Activated naive CD8-positive, alpha-beta T cell (primary cell): ENCODE results near the gene RFXANK.
A peak's percentile ranks its signal among the peaks of the same experiment; 100 is the strongest.

ENCODE experiments used
- H3K27ac Mint-ChIP-seq: one replicate; pipeline ENCODE4 v1.8.0; 2021; ENCODE audit warnings: mixed read lengths
- H3K27me3 Mint-ChIP-seq: one replicate; pipeline ENCODE4 v1.8.0; 2021; ENCODE audit warnings: mixed read lengths
- H3K36me3 Mint-ChIP-seq: one replicate; pipeline ENCODE4 v1.8.0; 2021; ENCODE audit warnings: mixed read lengths
- H3K4me1 Mint-ChIP-seq: one replicate; pipeline ENCODE4 v1.8.0; 2021; ENCODE audit warnings: low read depth, mixed read lengths
- H3K4me3 Mint-ChIP-seq: one replicate; pipeline ENCODE4 v1.8.0; 2021; ENCODE audit warnings: mild to moderate bottlenecking, mixed read lengths
- H3K9me3 Mint-ChIP-seq: one replicate; pipeline ENCODE4 v1.8.0; 2021; ENCODE audit warnings: low read depth, mixed read lengths

RFXANK gene

DNA sequence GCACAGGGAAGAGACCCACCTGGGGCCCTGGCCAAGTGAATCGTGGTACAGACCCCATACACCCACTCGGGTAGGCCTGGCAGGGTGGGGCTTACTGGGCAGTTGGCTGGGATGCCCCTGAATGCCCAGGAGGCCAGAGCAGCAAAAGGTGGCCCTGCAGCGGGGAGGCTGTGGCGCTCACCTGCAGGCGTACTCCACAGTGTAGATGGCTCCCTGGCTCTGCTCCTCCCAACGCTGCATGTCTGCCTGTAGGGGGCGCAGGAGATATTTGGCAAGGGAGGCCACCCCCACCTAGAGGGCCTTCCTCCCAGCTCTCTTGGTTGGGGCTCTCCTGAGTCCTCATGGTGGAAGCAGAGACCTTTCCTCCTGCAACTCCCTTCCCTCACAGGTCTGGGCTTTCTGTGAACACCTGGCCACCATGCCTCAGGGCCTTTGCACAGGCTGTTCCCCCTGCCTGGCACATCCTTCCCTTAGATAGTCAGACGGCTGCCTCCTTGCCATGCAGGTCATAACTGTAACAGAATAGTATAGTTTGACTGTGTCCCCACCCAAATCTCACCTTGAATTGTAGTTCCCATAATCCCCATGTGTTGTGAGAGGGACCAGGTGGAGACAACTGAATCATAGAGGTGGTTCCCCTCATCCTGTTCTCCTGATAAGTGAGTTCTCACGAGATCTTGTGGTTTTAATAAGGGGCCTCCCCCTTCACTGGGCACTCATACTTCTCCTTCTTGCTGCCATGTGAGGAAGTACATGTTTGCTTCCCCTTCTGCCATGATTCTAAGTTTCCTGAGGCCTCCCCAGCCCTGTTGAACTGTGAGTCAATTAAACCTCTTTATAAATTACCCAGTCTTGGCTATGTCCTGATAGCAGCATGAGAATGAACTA is 6.0 kb upstream of the RFXANK start:
- Mint-ChIP-seq H3K27me3 (no peaks in the 10 kb centered on the region), H3K4me3 (no peak overlapping the region), H3K9me3 (no peaks in the 10 kb centered on the region), H3K27ac (peak overlapping the region; percentile 17), H3K36me3 (peaks cover 10% of the 10 kb centered on the region), H3K4me1 (peaks cover 27% of the 10 kb centered on the region)

DNA sequence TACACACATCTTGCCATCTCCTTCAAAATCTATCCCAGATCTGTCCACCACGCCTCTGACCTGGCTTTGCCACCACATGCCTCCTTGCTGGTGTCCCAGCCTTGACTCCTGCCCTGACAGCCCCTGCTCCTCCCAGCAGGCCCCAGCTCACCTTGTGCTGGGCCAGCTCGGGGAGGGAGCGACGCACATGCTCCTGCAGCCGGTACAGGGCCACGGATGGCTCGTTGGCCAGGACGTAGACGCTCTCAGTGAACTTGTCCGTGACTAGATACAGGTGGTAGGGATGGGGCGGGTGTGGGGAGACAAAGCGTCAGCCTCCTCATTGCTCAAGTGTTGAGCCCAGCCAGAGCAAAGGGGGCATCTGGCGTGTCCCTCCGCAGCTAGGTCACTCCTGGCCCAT is 5.3 kb upstream of the RFXANK start:
- Mint-ChIP-seq H3K4me1 (peaks cover 32% of the 10 kb centered on the region), H3K4me3 (no peak overlapping the region), H3K27me3 (no peaks in the 10 kb centered on the region), H3K36me3 (peaks cover 10% of the 10 kb centered on the region), H3K27ac (no peak overlapping the region), H3K9me3 (no peaks in the 10 kb centered on the region)

DNA sequence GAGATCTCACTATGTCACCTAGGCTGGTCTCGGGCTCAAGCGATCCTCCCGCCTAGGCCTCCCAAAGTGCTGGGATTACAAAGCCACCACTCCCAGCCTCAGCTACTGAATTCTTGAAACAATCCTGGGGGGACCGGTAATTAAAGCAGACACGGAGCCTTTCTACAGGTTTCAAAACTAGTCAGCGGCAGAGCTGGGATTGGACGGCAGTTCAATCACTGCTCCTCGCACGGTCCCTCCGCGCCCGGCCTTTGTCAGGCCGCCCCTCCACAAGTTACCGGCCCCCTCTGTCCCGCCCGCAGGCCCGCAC is 335 bp upstream of the RFXANK start:
- H3K27me3 Mint-ChIP-seq: no peaks in the 10 kb centered on the region
- peak overlapping the region; percentile 97 for H3K4me3 Mint-ChIP-seq
- peaks cover 41% of the 10 kb centered on the region for H3K4me1 Mint-ChIP-seq
- peaks cover 2% of the 10 kb centered on the region for H3K36me3 Mint-ChIP-seq
- peak overlapping the region; percentile 98 for H3K27ac Mint-ChIP-seq
- no peaks in the 10 kb centered on the region for H3K9me3 Mint-ChIP-seq

DNA sequence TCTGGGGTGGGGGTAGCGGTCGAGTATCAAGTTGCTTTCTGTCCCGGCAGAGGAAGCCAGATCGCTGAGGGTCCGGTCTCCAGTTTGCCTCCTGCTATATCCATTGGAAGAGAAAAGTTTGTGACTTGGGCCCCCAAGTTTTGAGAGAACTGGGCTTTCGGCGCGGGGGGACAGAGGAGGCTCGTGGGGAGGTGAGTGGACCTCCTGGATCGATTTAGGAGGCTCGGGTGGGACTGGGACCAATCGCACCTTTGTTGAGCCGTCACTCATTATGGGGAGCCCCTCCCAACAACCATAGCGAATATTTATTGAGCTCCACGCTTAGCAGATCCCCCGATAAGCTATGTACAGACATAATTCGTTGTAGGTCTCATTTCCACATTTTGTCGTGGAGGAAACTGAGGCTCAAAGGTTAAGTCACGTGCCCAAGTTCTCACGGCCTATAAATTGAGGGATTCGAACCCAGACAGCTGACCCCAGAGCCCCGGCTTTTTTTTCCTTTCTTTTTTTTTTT is 909 bp downstream of the RFXANK start:
- no peaks in the 10 kb centered on the region for H3K9me3 Mint-ChIP-seq
- H3K36me3 Mint-ChIP-seq: no peaks in the 10 kb centered on the region
- H3K4me1 Mint-ChIP-seq: peaks cover 39% of the 10 kb centered on the region

DNA sequence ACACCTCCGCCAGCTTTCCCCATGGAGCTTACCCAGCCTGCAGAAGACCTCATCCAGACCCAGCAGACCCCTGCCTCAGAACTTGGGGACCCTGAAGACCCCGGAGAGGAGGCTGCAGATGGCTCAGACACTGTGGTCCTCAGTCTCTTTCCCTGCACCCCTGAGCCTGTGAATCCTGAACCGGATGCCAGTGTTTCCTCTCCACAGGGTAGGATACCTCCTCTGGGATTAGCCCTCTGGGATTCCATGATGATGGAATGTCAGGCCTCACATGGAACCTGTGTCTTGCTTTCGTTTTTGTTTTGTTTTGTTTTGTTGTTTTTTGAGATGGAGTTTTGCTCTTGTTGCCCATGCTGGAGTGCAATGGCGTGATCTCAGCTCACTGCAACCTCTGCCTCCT is 1.9 kb downstream of the RFXANK start:
- H3K36me3 Mint-ChIP-seq: no peaks in the 10 kb centered on the region
- H3K4me1 Mint-ChIP-seq: peaks cover 36% of the 10 kb centered on the region
- peak overlapping the region; percentile 97 for H3K4me3 Mint-ChIP-seq
- H3K9me3 Mint-ChIP-seq: no peaks in the 10 kb centered on the region
- peak overlapping the region; percentile 50 for H3K27ac Mint-ChIP-seq
- H3K27me3 Mint-ChIP-seq: no peaks in the 10 kb centered on the region

More for the DNA sequence above, 909 bp downstream of the RFXANK start:
- peak overlapping the region; percentile 97 for H3K4me3 Mint-ChIP-seq
- H3K27me3 Mint-ChIP-seq: no peaks in the 10 kb centered on the region
- H3K27ac Mint-ChIP-seq: peak overlapping the region; percentile 98

DNA sequence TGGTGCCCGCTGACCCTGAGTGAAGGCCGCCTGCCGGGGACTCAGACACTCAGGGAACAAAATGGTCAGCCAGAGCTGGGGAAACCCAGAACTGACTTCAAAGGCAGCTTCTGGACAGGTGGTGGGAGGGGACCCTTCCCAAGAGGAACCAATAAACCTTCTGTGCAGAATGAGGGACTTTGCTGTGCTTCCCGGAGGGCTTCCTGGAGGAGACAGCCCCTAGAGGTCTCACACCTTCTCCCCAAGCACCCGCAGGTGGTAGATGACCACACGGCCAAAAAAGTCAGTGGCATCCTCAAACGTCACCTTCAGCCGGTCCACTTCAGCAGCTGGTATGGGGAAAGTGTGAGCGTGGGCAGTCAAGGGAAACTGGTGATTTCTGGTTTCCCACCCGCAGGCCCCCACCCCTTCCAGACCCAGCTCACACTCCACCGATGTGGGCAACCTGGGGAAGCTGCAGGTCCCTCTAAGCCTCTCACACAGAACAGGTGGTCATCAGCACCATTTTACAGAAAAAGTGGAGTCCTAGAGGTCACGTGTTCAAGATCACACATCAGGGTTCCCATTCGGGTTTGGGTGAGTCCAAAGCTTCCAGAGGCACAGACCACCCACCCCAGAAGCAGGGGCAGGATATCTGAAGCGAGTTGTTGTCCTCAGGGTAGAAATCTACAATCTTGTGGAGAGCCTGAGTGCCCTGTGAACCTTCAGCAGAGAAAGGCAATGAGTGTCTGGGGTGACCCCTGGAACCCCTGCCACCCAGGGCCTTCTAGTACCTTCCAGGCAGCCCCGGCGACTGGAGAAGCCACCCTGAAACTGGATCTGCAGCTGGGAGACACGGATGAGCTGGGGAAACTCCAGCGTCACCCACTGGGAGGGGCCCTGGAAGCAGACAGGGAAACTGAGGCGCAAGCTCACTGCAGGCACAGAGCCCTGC is 9.9 kb downstream of the RFXANK start:
- Mint-ChIP-seq H3K9me3 (no peaks in the 10 kb centered on the region), H3K4me3 (peak overlapping the region; percentile 96), H3K36me3 (no peaks in the 10 kb centered on the region), H3K4me1 (peaks cover 12% of the 10 kb centered on the region), H3K27ac (peak overlapping the region; percentile 96), H3K27me3 (no peaks in the 10 kb centered on the region)

DNA sequence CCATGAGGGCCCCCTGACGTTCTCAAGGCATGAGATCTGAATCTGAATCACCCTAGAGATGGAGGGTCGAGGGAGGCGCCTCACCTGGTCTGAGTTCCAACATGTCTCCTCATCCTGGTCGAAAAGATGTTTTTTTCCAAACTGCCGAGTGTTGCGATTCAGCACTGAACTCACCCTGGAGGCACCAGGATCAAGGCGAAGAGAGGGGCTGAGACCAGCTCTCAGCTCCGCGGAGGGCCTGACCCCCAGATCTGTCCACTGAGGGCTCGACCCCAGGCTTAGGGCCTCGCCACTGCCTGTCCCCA is 10.6 kb downstream of the RFXANK start:
- H3K36me3 Mint-ChIP-seq: no peaks in the 10 kb centered on the region
- peak overlapping the region; percentile 96 for H3K4me3 Mint-ChIP-seq
- H3K27me3 Mint-ChIP-seq: no peaks in the 10 kb centered on the region
- H3K9me3 Mint-ChIP-seq: no peaks in the 10 kb centered on the region
- peak overlapping the region; percentile 96 for H3K27ac Mint-ChIP-seq
- peaks cover 19% of the 10 kb centered on the region for H3K4me1 Mint-ChIP-seq

DNA sequence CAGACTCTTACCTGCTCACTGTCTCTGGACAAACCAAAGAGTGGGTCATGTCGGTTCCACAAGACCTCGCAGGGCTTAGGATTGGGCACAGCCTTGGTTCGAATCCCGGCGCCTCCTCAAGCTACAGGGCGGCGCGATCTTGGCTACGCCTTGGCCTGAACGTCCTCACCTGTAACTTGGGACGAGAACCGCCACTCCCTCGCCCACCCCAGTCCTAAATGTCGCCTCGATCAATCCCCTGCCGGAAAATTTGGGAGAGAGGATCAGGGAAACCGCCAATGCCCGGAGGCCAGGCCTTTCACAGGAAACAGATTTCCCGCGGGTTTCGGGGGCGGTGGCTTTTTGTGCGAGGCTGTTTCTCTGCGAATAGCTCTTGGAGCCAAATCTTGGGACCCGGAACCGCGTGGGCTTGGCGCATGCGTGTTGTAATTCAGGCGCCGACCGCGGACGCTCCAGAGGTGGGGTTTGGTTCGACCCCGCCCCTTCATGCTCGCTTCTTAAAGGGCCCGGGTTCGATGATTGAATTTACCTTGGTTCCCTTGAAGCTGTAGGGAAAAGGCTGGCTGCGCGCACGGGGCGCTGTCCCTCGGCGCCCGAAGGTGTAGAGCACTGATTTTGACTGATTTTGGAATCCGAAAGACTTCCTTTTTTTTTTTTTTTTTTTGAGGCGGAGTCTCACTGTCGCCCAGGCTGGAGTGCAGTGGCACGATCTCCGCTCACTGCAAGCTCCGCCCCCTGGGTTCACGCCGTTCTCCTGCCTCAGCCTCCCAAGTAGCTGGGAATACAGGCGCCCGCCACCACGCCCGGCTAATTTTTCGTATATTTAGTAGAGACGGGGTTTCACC is 11.2 kb downstream of the RFXANK start, which contains the start of gene NR2C2AP:
NR2C2AP (minus strand) TSS at position 403 of the 845 bp plus-strand sequence; CDS start at position 49, 354 bp downstream.
- Mint-ChIP-seq H3K36me3 (no peaks in the 10 kb centered on the region), H3K4me3 (peak within 1 kb of the TSS; percentile 96), H3K27me3 (no peaks in the 10 kb centered on the region), H3K4me1 (peaks cover 22% of the 10 kb centered on the region), H3K9me3 (no peaks in the 10 kb centered on the region), H3K27ac (peak within 1 kb of the TSS; percentile 96)

DNA sequence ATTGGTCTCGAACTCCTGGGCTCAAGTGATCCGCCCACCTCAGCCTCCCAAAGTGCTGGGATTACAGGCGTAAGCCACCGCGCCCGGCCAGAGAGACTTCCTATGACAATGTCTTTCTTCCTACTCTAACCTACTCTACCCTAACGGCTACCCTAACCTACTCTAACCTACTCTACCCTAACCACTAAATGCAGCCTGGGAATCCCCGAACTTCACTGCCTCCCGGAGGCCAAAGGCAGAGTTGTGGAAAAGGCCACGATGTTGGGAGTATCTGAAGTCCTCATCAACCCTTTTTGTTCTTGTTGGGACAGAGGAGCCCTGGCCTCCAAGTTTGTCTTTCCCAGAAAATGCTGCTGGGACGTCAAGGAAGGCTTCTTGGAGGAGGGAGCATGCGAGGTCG is 12.1 kb downstream of the RFXANK start:
- H3K4me1 Mint-ChIP-seq: peaks cover 22% of the 10 kb centered on the region
- no peaks in the 10 kb centered on the region for H3K36me3 Mint-ChIP-seq
- H3K4me3 Mint-ChIP-seq: peak overlapping the region; percentile 96
- H3K9me3 Mint-ChIP-seq: no peaks in the 10 kb centered on the region
- H3K27me3 Mint-ChIP-seq: no peaks in the 10 kb centered on the region
- no peak overlapping the region for H3K27ac Mint-ChIP-seq

DNA sequence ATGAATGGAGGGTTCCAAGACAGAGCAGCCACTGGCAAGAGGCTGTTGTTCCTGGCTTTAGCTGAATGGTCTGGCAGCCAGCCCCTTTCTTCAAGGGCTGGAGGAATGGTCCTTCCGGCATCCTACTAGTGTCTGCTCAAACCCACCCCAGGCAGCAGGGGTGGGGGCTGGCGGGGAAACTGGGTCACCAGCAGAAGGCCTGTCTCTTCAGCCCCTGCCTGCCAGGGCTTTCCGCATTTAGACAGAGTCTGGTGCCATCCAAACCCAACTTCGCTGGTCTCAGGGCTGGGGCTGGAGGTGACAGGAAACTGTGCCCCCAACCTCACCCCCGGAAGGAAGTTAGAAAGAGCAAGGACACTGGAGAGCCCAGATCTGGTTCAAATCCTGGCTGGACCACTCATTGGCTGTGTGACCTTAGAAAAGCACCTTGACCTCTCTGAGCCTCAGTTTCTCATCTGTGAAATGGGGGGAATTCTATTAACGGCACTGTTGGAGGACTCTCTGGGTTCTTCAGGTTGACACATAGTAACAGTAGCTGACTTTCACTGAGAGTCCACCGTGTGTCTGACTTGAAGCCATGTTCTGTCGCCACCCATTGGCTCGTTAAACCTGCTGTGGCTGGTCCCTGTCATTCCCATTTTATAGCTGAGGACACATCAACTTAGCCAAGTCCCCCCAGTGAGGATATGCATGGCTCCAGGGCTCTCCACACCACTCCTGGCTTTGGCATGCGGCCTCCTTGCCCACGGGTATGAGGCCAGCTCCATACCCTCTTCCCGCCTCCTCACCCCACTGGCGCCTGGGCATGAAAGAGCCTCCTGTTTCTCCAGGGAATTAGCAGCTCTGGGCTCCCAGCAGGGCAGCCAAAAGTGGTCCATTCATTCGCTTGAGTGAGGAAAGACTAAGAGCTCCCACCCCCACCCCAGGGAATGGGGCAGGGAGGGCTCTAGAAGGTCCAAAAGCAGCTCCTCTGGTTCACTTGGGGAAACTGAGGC is 13.7 kb downstream of the RFXANK start:
- Mint-ChIP-seq H3K9me3 (no peaks in the 10 kb centered on the region), H3K27me3 (peaks cover 2% of the 10 kb centered on the region), H3K27ac (no peak overlapping the region), H3K4me3 (no peak overlapping the region), H3K4me1 (peaks cover 22% of the 10 kb centered on the region), H3K36me3 (no peaks in the 10 kb centered on the region)

DNA sequence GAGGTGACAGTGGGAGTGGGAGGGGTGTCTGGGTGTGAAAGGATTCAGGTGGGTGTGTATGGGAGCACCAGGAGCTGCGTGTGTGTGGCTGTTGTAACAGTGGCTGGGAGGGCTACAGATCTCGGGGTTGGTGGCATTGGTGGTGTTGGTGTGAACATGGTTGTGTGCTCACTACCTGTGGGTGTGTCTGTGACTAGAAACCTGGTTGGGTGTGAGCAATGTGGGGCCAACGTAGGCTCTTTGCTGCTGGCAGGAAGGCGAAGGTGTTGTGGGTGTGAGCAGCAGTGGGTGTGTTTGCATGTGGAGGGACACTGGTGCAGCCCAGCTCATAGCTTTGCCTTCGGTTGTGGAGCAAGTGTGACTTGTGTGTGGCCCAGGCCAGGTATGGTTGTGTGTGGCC is 14.9 kb downstream of the RFXANK start:
- no peaks in the 10 kb centered on the region for H3K36me3 Mint-ChIP-seq
- H3K27ac Mint-ChIP-seq: no peak overlapping the region
- no peak overlapping the region for H3K4me3 Mint-ChIP-seq
- peaks cover 8% of the 10 kb centered on the region for H3K27me3 Mint-ChIP-seq
- peaks cover 22% of the 10 kb centered on the region for H3K4me1 Mint-ChIP-seq
- H3K9me3 Mint-ChIP-seq: no peaks in the 10 kb centered on the region

DNA sequence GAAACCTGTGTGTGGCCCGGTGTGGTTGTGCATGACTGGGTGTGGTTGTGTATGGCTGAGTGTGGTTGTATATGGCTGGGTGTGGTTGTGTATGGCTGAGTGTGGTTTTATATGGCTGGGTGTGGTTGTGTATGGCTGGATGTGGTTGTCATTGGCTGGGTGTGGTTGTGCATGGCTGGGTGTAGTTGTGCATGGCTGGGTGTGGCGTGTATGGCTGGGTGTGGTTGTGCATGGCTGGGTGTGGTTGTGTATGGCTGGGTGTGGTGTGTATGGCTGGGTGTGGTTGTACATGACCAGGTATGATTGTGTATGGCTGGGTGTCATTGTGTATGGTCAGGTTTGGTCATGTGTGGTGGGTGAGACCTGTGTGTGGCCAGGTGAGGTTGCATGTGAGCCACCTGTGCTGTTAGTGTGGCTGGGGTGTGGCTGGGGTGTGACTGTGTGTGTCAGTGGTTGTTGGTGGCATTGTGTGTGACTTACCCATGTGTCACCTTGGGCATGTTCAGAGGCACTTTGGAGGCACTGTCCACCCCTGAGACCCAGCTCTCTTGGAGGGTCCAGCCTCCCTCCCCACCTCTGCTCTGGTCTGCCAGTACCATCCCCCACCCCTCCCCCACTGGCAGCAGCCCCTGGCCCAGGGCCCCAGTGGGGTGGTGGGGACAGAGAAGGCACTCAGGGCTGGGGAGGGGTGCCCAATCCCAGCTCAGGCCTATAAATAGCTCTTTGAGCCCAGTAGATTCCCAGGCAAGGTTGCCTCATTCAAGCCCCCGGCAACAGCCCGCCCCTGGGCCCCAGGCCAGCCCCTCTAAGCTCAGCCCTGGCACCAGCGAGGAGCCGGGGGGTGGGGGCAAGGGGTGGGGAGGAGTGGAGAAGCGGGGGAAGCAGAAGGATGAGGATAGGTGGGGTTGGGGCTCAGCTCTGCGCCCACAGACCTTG is 15.8 kb downstream of the RFXANK start:
- peaks cover 8% of the 10 kb centered on the region for H3K27me3 Mint-ChIP-seq
- H3K36me3 Mint-ChIP-seq: no peaks in the 10 kb centered on the region
- H3K4me3 Mint-ChIP-seq: no peak overlapping the region
- no peak overlapping the region for H3K27ac Mint-ChIP-seq
- H3K9me3 Mint-ChIP-seq: no peaks in the 10 kb centered on the region
- H3K4me1 Mint-ChIP-seq: peaks cover 17% of the 10 kb centered on the region

DNA sequence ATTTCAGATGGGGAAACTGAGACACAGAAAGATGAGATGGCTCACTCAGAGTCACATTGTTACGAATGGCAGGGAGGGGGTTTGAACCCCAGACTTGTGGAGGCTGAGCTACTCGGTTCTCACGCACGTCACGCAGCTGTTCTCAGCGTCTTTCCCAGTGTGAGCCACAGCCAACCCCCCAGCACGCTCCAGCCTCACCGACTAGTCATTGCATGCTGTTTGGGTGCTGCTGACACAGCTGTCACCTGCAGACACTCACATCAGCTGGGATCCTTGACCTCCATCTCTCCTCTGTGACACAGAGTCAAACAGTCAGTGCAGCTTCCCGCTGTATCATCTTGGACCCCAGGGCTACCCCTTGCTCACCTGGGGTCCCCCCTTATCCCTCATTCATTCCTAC is 17.3 kb downstream of the RFXANK start:
- H3K4me3 Mint-ChIP-seq: no peak overlapping the region
- peaks cover 18% of the 10 kb centered on the region for H3K4me1 Mint-ChIP-seq
- H3K9me3 Mint-ChIP-seq: no peaks in the 10 kb centered on the region
- no peak overlapping the region for H3K27ac Mint-ChIP-seq
- peaks cover 21% of the 10 kb centered on the region for H3K27me3 Mint-ChIP-seq
- H3K36me3 Mint-ChIP-seq: no peaks in the 10 kb centered on the region
